Stomach (tissue), 9 donors: ENCODE measurements around the gene ELAVL1. TPM values are rescaled to one million over a fixed set of nuclear protein-coding genes. Genes with fewer than 3 reads are reported as not detected.

ENCODE experiments used
- DNase-seq, 2 donors: peaks; one replicate each; pipeline versions ENCODE4 v3.0.0 to v3.0.0-alpha.2; 2013 to 2019
- H3K27ac ChIP-seq, 5 donors: fragments of 200-600 bp in 4 of 5; sonication (generic) in 4 of 5; one replicate each; pipeline ENCODE4 v1.5.1; 2013 to 2019; ENCODE audit warnings: mild to moderate bottlenecking in 1 of 5, moderate library complexity in 1 of 5
- H3K27me3 ChIP-seq, 3 donors: fragments of 200-600 bp; sonication (generic); one replicate each; pipeline ENCODE4 v1.5.1; 2017 to 2019; ENCODE audit warnings: mixed run types in 1 of 3
- H3K36me3 ChIP-seq, 4 donors: fragments of 200-600 bp; sonication (generic); 1 replicate in 3 of 4; 2 replicates in 1 of 4; pipeline ENCODE4 v1.5.1; 2016 to 2019
- H3K4me1 ChIP-seq, 4 donors: fragments of 200-600 bp; sonication (generic); one replicate each; pipeline ENCODE4 v1.5.1; 2016 to 2019
- H3K4me3 ChIP-seq, 4 donors: fragments of 200-600 bp; sonication (generic) in 3 of 4; one replicate each; pipeline ENCODE4 v1.5.1; 2016 to 2019; ENCODE audit warnings: mild to moderate bottlenecking in 1 of 4
- H3K9me3 ChIP-seq, 4 donors: fragments of 200-600 bp; sonication (generic); one replicate each; pipeline ENCODE4 v1.5.1; 2016 to 2019
- EP300 ChIP-seq: sonication (generic); formaldehyde crosslinking; IDR thresholded peaks from one replicate; pipeline ENCODE4 v1.6.1; 2017; ENCODE audit warnings: antibody characterized with exemption
- POLR2A ChIP-seq, 4 donors: fragments of 450-650 bp; IDR thresholded peaks; one replicate each; pipeline ENCODE4 v1.6.1; 2016; ENCODE audit warnings: antibody characterized with exemption in 4 of 4, control low read depth in 2 of 4, mild to moderate bottlenecking in 1 of 4, moderate library complexity in 1 of 4
- POLR2AphosphoS5 ChIP-seq, 3 donors: sonication (generic); formaldehyde crosslinking; IDR thresholded peaks; one replicate each; pipeline ENCODE4 v1.6.1; 2016; ENCODE audit warnings: antibody characterized with exemption in 3 of 3
- WGBS, 5 donors: extraction: QIAGEN DNeasy Blood & Tissue Kit in 3 of 5; methylation state at CpG; one replicate each; pipeline versions ENCODE4 v1.1.5 to v1.1.7; 2013 to 2018; 5-methylcytosine and 5-hydroxymethylcytosine counted together
- intact Hi-C: fragments of 100-400 bp; cut with DNase I; formaldehyde crosslinking; loops from one replicate; pipeline ENCODE4 v1.15.1; 2023; ENCODE audit warnings: low total_unique reads
- polyA plus RNA-seq, 3 donors: library from polyadenylated mRNA; stranded (reverse); fragments of 200-250 nt; gene quantifications; one replicate each; pipeline ENCODE4 v1.2.3, GENCODE V29; 2013
- total RNA-seq, 5 donors: library from RNA; depleted of rRNA; stranded (reverse); fragments of >200 nt; gene quantifications; one replicate each; pipeline versions ENCODE4 v1.1.0 to v1.2.3, GENCODE V29; 2014 to 2016
- TF ChIP-seq, protein P1 (sequence below), 7 experiments: fragments of 450-650 bp in 4 of 7; fragments of 200-600 bp in 3 of 7; sonication (generic) in 3 of 7; IDR thresholded peaks; one replicate each; pipeline ENCODE4 v1.5.1; 2016 to 2019; ENCODE audit warnings: antibody characterized with exemption in 7 of 7, control low read depth in 2 of 7, mild to moderate bottlenecking in 1 of 7
- donor health status: healthy with polysubstance abuse.
- donor health status: Bipolar disorder and iron deficiency.
- donor health status: healthy.

The ELAVL1 gene
- total and polyA plus RNA-seq, 8 donors = 11.2 to 50.2 (median 19.3) TPM

DNA sequence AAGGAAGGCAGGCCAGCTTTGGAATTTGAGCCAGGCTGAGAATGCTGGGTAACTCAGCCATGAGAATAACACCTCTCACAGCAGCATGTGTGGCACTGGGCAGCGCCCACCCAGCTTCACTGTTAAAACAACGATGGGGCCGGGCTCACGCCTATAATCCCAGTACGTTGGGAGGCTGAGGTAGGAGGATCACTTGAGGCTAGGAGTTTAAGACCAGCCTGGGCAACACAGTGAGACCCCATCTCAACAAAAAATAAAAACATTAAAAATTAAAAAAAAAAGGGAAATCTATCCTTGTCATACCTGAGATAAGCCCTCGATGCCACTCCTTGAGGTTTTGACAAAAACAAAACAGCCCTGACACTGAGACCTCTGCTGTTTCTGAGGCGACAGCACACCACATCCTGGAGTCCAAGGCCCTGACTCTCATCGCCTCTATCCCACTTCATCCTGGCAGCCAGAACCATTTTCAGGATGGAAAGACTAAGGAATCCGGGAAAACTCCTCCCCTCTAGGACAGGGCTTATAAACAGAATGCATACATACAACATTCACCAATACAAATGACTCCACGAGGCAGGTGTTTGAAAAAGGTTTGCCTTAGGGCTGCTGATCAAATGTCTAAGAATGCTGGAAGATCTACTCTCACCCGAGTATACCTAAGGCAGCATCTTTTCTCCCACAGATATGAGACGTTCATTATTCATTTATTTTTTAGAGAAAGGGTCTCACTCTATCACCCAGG lies 39.3 kb downstream of the ELAVL1 start:
- Histone ChIP-seq H3K27me3 (no peaks in the 10 kb centered on the region), H3K9me3 (no peaks in the 10 kb centered on the region), H3K27ac (no peak overlapping the region), H3K4me1 (no peaks in the 10 kb centered on the region), H3K4me3 (no peak overlapping the region), H3K36me3 (peaks cover 31 to 100% (median 95%) of the 10 kb centered on the region in 4 donors)
- 87 to 93% (median 92%) methylated on average over 12 of the region's 12 CpGs for WGBS, 5 donors
- intact Hi-C loops = loop anchor here (10.0 kb wide), 1 partner anchor 289 kb away; no protein-coding TSS in a partner anchor
- DNase-seq = no peak
- TF ChIP-seq POLR2A (IDR thresholded peaks at IDR 0.05) (no peak), EP300 (no peak), POLR2AphosphoS5 (IDR thresholded peaks at IDR 0.05) (no peak)
- TF ChIP-seq, protein P1, sequence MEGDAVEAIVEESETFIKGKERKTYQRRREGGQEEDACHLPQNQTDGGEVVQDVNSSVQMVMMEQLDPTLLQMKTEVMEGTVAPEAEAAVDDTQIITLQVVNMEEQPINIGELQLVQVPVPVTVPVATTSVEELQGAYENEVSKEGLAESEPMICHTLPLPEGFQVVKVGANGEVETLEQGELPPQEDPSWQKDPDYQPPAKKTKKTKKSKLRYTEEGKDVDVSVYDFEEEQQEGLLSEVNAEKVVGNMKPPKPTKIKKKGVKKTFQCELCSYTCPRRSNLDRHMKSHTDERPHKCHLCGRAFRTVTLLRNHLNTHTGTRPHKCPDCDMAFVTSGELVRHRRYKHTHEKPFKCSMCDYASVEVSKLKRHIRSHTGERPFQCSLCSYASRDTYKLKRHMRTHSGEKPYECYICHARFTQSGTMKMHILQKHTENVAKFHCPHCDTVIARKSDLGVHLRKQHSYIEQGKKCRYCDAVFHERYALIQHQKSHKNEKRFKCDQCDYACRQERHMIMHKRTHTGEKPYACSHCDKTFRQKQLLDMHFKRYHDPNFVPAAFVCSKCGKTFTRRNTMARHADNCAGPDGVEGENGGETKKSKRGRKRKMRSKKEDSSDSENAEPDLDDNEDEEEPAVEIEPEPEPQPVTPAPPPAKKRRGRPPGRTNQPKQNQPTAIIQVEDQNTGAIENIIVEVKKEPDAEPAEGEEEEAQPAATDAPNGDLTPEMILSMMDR (IDR thresholded peaks at IDR 0.05) = no peak

DNA sequence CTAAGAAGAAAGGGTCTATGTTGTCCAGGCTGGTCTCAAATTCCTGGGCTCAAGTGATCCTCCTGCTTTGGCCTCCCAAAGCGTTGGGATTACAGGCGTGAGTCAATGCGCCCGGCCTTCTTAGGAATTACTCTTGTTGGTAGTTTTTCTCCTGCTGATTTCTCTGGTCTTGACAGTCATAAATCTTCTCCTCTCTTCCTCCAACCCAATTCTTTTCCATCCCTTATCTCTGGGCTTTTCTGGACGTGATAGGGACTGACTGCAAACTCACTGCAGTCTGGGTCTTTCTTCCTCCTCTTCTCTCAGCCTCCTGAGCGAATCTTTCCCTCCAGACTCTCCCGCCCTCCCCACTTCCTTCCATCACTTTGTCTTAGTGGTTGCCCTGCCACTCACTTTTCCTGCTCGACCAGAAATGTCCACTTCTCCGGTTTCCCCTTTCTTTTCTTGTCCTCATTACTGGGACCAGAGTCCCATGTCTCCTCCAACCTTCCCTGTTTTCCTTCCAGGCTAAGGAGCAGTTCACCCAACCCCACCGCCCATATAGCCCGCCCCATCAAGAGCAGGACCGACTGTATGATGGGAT lies 40.1 kb downstream of the ELAVL1 start:
- Histone ChIP-seq H3K4me1 (no peaks in the 10 kb centered on the region), H3K36me3 (peaks cover 31 to 100% (median 97%) of the 10 kb centered on the region in 4 donors), H3K27me3 (no peaks in the 10 kb centered on the region), H3K27ac (no peak overlapping the region), H3K4me3 (no peak overlapping the region), H3K9me3 (no peaks in the 10 kb centered on the region)
- WGBS, 5 donors = 83 to 86% (median 86%) methylated on average over 12 of the region's 12 CpGs
- intact Hi-C loops = loop anchor here (10.0 kb wide), 1 partner anchor 289 kb away; no protein-coding TSS in a partner anchor
- DNase-seq = no peak
- TF ChIP-seq, protein P1 (IDR thresholded peaks at IDR 0.05) = no peak
- no peak for TF ChIP-seq POLR2A (IDR thresholded peaks at IDR 0.05)
- no peak for TF ChIP-seq EP300
- TF ChIP-seq POLR2AphosphoS5 (IDR thresholded peaks at IDR 0.05) = no peak

GRCh38 chr19:7963566-7963965 lies 41.9 kb downstream of the ELAVL1 start:
- H3K27ac ChIP-seq = no peak overlapping the region
- H3K9me3 ChIP-seq = no peaks in the 10 kb centered on the region
- DNase-seq = no peak
- TF ChIP-seq, protein P1 (IDR thresholded peaks at IDR 0.05) = no peak
- TF ChIP-seq POLR2AphosphoS5 (IDR thresholded peaks at IDR 0.05) (no peak), POLR2A (IDR thresholded peaks at IDR 0.05) (no peak), EP300 (no peak)
- no peaks in the 10 kb centered on the region for H3K4me1 ChIP-seq
- 93 to 95% (median 94%) methylated on average over 23 to 25 of the region's 25 CpGs for WGBS, 5 donors
- H3K27me3 ChIP-seq = no peaks in the 10 kb centered on the region
- peaks cover 26 to 92% (median 90%) of the 10 kb centered on the region in 4 donors for H3K36me3 ChIP-seq
- intact Hi-C loops = loop anchor here (10.0 kb wide), 1 partner anchor 291 kb away; no protein-coding TSS in a partner anchor
- no peak overlapping the region for H3K4me3 ChIP-seq

DNA sequence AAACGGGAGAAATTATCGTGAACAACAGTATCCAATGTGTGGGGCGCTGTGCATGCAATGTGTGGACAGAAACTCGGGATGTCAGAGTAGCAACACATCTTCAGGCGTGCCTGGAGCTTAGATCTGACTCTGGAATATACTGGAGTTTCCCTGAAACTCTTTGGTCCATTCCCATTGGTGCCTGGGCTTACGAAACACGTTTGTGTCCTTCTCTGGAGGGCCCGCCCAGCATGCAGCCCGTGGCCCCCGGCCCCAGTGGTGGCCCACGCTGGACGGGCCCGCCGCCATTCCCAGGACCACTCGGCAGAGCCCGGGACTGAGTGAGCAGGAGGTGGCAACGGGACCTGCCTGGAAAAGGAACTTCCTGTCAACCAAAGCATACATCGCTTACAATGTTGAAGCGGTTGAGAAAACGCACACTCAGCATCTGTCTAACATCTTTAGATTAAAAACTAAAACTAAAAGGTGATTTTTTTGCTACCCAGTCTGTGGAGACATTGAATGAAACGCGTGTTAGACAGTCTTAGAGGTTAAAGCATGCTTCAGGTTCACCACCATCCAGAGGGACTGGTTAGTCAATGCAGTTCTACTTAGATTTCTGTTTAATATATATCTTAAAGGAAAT lies 42.7 kb downstream of the ELAVL1 start:
- TF ChIP-seq POLR2AphosphoS5 (IDR thresholded peaks at IDR 0.05) (no peak), POLR2A (IDR thresholded peaks at IDR 0.05) (no peak), EP300 (no peak)
- TF ChIP-seq, protein P1 (IDR thresholded peaks at IDR 0.05) = no peak
- no peaks in the 10 kb centered on the region for H3K9me3 ChIP-seq
- 81 to 84% (median 82%) methylated on average over 21 to 22 of the region's 22 CpGs for WGBS, 5 donors
- intact Hi-C loops = loop anchor here (10.0 kb wide), 1 partner anchor 292 kb away; no protein-coding TSS in a partner anchor
- no peaks in the 10 kb centered on the region for H3K4me1 ChIP-seq
- peaks cover 26 to 90% (median 89%) of the 10 kb centered on the region in 4 donors for H3K36me3 ChIP-seq
- H3K27me3 ChIP-seq = no peaks in the 10 kb centered on the region
- no peak for DNase-seq
- H3K27ac ChIP-seq = no peak overlapping the region
- no peak overlapping the region for H3K4me3 ChIP-seq
